ENCODE results near the gene TANC1.
"Not testable (repeated sequence)": the region's sequence is repeated elsewhere in the genome, so short reads cannot be mapped to it uniquely, and the experiment has no call there.

Gene TANC1

DNA sequence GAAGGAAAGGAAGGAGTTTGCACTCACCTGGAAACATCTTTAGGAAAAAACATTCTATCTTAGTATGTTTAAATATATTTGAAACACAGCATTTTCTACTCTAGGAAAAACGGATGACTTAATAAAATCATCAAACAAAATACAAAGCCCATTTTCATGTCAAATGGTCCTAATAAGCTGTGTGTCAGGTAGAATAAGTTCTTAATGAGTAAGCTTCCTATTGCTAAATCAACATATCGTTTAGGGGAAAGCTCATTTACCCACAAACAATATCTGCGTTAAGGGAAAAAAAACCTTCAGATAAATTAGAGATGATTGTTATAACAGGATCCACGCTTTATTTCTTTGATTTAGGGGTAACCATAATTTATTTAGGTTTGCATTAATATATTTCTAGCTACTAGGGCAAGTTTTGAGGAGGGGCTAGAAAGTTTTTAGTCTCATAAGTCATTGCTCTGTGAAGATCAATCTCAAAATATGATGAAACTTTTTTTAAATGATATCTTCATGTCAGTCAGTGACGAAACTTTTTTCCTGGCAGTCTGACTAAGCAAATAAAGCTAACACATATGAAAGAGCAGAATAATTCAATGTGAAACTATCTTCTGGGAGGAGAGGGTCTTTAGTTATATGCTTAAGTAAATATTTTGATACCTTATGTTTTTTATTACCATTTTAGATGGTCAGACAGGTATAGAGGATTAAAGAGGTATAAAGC lies 170.9 kb downstream of the TANC1 start:
- DNase-seq (ENCODE audit: low read depth in 2 of 2), result no peak

DNA sequence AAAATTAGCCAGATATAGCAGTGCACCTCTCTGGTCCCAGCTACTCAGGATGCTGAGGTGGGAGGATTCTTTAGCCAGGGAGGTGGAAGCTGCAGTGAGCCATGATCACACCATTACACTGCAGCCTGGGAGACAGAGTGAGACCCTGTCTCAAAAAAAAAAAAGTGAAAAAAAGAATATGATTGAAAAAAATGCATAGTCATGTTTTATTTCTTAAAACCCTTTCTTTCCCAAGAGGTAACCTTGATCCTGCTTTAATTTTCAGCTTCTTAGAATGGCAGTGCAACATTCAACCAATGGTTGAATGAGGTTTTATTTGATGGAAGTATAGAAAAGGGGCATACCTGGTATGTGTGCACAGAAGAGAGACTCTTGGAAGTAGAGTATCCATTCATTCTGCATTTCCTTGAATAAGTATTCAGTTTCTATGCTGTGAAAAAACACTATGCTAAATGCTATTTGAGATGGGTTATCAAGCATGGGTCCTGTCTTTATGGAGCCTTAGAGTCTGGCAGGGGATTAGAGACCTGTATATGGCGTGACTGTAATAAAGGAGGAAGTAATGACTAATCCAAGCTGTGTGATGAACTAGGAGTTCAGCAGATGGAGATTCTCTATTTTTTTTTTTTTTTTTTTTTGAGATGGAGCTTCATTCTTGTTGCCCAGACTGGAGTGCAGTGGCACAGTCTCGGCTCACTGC lies 171.8 kb downstream of the TANC1 start:
- no peak for DNase-seq (ENCODE audit: low read depth in 2 of 2)

DNA sequence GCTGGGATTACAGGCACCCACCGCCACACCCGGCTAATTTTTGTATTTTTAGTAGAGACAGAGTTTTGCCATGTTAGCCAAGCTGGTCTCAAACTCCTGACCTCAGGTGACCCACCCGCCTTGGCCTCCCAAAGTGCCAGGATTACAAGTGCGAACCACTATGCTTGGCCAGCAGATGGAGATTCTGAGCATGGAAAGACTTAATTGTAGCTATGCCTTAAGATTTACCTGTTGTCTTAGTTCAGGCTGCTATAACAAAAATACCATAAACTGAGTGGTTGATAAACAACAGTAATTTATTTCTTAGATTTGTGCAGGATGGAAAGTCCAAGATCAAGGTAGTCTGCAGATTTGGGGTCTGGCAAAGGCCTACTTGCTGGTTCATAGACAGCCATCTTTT lies 172.4 kb downstream of the TANC1 start:
- DNase-seq (ENCODE audit: low read depth in 2 of 2), result not testable (repeated sequence)

DNA sequence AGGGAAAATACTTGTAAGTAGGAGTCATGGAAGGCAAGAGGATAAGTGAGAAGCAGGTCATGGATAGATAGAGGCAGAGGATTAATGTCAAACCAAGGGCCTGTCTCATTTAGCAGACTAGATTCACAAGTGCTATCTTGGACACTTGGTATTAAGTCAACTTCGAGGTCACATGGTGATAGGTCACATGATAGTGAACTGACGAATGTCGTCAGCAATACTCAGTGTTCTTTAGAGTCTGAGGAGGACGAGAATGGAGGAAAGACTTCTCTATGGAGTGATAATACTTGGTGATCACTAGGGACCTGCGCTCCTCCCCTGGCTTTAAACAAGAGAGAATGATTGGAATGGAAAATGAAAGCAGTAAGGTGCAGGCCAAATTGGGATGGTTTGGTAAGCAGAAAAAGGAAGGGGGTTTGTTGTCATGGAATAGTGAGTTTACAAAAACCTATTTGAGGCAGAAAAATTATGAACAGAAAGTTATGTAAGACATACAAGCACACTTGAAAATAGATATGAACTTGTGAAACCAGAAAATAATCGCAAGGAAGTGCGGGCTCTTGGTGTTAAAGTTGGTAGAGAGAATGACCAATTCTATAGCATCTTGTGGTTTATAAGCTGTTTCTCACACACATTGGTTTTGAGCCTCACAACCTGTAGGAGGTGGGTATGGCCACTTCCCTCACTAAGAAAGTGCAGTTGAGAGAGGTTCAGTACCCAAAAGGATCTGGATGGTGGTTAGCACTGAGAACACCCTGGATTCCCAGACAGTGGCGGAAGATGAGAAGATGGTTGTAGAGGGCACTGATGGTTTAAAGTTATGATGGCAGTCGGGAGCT lies 176.6 kb downstream of the TANC1 start:
- no peak for DNase-seq (ENCODE audit: low read depth in 2 of 2)

DNA sequence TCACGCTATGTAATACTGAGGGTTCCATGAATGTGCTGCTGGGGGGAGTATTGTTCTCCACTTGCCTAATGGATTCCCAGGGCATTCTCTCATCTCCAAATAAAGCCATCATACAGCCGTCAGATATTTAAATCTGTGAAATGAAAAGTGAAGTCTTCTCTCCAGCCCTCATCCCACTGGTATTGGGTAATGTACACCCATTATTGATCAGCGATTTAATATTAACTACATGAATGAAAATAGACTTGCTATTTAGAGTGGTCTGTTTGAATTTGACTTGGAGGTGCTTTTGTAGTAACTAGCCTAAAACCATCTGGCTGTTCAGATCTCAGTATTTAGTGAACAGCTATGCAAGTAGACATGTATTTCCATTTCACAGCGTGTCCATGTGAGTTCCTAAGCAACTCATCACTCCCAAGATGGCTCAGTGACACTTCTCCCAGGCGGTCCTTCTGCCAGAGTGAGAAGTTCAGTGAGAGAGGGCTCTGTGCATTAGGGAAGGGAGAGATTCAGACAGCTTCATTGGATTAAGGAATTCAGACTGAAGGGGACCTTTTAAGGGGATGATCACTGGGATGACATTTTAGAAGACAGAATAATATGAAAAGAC lies 177.4 kb downstream of the TANC1 start:
- no peak for DNase-seq (ENCODE audit: low read depth in 2 of 2)

DNA sequence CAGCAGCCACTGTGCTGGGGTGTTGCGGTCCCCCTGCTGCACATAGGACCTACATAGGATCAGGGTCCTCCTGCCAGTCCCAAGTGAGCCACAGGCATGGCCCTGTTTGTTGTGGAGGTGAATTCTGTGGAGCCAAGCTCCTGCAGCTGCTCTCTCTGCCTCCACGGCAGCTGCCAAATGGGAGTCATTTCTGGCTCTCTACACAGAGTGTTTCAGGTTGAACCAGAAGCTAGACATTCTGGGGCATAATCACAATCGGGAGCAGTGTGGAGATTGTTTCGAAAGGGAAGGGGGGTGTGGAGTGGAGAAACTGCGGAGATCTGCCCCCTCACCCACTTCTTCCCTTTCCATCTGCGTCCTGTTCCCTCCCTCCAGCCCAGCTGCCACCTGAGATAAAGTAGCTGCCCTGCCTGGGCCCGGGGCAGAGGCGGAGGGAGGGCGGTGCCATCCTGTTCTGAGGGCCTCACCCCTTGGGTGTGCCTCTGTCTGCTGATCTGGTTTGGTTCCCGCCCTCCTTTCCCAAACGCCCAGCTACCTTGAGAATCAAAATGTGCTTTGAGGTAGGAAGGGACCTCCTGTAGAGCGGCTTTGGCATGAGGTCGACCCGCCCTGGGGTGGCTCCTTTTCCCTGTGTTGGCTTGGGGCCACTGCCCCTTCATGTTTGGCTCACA lies 178.7 kb downstream of the TANC1 start:
- no peak for DNase-seq (ENCODE audit: low read depth in 2 of 2)

DNA sequence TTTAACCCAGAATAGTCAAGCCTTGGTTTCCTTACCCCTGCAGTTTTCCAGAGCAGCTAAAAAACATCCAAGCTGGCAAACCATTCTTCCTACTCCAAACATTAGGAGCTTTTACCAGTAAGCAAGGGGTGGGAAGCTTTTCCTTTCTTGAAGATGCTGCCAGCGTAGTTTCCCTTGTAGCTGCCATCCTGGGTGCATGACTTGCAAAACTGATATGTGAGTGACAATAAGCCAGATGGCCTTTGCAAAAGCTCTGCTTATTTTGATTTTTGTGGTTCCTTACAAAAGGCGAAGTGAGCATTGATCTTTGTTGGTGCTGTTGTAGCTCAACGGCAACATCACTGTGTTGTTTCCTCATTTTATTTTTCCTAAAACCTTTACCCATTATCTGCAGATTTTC lies 179.2 kb downstream of the TANC1 start:
- DNase-seq (ENCODE audit: low read depth in 2 of 2), result no peak

DNA sequence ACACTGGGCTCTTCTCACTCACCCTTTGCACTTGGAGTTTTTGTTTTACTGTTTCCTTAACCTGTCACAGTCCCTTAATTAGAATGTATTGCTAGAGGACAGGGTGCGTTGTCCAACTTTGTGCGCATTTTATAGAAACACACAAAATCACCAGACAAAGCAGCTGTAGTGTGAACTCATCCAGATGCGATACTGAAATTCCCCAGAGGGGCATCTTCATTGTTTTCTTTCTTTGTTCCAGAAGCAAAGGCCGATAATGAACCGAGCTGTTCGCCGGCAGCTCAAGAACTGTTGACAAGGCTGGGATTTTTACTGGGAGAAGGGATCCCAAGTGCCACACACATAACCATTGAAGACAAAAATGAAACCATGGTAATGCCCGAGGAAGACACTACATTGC lies 180.5 kb downstream of the TANC1 start:
- DNase-seq (ENCODE audit: low read depth in 2 of 2), result no peak

DNA sequence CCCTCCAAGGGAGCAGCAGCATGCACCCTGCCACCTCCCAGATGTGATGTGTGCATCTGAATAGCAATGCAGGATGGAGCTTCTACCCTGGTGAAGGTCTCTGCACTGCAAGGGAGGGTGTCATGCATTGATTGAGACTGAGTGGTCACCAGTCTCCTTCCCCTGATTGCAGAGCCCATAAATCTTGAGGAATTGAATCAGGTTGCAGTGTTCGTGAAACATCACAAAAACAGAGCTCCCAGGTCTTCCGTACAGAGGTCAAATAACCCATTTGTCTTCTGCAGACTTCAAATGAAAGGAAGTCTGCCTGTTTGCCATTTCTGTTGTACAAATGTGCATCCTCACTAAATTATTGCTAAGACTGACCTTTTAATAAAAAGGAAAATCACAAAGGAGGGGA lies 181.3 kb downstream of the TANC1 start:
- DNase-seq (ENCODE audit: low read depth in 2 of 2), result no peak

DNA sequence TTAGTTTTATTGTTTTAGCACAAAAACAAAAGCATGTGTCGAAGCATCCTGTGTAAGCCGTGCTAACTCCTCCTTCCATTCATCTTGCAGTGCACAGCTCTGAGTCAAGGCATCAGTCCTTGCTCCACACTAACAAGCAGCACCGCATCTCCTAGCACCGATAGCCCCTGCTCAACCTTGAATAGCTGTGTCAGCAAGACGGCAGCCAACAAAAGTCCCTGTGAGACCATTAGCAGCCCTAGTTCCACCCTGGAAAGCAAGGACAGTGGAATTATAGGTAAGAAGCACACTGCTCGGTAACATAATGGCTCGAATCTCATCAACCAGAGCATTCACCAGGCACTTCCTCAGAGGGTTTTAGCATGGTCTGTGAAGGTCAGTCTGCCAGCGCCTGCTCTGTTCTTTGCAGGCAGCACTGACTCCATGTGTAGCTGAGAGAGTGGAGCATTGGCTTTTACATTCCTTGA lies 181.9 kb downstream of the TANC1 start:
- no peak for DNase-seq (ENCODE audit: low read depth in 2 of 2)

DNA sequence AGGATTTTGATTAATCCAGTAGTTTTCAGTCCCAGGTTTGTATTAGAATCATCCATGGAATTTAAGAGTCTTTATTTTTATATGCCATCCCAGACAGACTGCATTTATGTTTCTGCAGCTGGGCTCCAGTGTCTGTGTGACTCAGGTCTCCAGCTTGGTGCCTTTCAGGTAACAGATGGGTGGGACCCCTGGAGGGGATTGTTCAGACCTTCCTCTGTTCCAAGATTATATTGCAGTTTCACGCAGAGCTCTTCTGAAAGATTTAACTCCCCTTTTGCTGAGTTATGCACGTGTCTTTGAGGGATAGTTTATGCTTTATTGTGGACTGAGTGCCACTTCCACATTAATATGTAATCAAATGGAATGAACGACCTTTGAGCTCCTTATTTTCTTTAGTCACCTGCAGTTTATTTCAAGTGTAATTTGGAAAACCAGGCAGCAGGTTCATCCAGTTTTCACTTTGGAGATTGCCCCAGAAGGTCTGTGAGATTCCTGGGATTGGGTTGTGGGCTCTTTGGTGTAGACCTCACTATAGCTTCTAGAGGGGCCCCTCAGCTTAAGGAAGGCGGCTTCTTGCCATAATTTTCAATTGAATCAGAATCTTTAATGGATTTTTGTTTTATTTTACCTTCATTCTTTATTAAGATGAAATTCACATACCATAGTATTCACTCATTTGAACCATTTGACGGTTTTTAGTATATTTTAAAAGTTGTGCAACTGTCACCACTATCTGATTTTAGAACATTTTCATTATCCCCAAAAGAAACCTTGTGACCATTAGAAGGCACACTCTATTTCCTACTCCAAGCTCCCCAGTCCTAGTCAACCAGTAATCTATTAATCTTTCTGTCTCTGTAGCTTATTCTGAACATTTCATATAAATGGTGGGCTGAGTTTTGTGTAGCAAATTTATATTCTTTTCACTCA lies 183.0 kb downstream of the TANC1 start:
- no peak for DNase-seq (ENCODE audit: low read depth in 2 of 2)

DNA sequence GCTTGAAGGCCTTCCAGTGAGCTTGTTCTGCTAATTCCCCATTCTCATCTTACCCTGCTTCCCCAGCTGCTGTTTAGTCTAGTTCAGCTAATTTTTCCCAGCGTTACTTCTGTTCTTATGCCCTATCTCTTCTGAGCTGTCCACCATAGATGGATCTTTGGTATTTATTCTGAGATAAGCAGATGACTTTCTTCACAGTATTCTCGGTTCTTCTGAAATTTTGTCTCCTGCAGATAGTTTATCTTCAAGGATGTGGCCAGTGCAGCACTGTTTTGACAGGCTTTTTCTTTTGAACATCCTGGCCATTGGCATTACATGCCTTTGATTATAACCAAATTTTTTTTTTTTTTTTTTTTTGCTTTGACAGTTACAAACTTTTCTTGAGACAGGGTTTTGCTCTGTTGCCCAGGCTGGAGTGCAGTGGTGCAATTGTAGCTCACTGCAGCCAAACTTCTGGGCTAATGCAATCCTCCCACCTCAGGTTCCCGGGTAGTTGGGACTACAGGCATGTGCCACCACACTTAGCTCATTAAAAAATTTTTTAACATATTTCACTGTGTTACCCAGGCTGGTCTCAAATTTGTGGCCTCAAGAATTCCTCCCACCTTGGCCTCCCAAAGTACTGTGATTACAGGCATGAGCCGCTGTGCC lies 183.8 kb downstream of the TANC1 start:
- no peak for DNase-seq (ENCODE audit: low read depth in 2 of 2)

DNA sequence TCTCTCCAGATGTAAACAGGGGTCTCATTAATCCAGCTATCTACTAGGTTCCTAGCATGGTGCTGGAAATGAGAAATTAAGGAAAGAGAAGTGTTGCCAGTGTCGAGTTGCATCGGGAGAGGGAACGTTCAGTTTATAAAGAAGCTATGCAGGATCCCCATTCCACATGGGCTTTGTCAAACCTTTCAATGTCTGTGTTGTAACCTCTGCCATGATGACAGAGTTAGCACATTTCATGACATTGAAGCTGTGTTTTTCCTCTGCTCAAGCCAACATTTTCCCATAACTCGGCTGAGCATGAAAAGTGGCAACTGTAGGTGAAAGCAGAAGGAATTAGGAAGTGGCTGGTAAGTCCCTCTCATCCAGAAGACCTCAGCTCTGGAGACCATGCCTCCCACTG lies 184.6 kb downstream of the TANC1 start:
- no peak for DNase-seq (ENCODE audit: low read depth in 2 of 2)

DNA sequence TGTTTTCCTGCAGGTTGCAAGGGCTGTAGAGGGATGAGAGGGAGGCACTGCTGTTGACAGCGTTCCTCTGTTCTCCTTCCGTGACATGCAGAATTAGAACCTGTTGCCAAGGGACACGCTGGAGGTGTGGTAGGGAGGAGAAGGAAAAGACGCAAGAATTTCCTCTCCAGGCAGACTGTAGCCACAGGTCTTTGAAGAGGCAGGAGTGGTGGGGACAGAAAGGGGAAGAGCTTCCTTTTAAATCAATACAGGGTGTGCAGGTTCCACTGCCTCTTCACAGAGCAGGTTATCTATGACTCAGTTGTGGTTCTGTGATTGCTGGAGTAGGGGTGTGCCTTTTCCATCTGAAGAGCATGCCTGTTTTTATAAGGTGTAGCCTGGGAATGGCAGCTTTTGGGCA lies 185.0 kb downstream of the TANC1 start:
- no peak for DNase-seq (ENCODE audit: low read depth in 2 of 2)

DNA sequence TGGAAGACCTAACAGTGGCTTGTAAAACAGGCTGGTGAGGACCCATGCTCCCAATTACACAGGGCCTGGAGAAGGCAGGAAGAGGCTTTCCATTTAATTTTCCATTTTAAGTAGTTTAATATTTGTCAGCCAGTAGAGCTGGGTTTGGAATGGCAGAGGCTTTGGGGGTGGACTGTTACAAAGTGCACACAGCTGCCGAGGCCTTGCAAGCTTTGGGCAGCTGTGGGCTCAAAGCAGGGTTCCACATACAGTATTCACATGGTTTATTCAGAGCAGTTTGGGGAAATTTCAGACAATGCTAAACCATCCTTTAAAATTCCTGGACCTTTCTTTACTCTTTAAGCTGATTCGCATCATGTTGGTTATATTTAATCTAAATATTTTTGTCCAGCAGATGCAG lies 185.5 kb downstream of the TANC1 start:
- no peak for DNase-seq (ENCODE audit: low read depth in 2 of 2)

DNA sequence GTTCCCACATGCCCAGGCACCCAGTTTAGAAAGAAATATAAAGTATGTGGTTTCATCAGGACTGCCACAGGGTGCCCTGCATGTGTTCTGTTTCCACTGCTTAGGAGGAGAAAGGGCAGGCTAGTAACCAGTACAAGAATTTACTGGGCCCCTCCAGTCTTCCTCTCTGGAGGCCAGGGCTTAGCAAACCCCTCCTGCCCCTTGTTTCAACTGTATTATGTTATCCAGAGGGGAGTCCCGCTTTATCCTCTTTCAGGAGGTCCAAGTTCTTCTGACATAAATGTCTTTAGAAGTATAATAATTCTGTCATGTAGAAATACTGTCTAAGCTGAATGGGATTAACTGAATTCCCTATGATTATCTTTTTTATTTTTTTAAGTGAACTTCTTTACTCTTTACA lies 185.9 kb downstream of the TANC1 start:
- DNase-seq (ENCODE audit: low read depth in 2 of 2), result no peak

DNA sequence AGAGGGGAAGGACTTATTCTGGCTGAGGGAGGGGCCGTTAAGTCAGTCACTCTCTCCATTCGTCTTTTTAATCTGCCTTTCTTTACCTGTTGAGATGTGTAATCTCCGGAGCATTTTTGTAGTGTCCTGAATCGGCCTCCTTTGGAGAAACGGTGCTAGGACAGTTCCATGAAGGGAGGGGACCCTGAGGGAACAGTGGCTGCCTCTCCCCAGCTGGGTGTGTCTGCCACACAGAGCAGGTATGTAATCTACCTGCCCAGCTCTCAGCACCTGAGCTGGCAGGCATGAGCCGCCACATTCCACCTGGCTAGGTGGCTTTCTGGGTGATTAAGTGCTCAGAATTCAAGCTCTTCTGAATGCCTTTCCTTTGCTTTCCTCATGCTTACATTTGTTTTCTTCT lies 186.9 kb downstream of the TANC1 start:
- DNase-seq (ENCODE audit: low read depth in 2 of 2), result no peak

DNA sequence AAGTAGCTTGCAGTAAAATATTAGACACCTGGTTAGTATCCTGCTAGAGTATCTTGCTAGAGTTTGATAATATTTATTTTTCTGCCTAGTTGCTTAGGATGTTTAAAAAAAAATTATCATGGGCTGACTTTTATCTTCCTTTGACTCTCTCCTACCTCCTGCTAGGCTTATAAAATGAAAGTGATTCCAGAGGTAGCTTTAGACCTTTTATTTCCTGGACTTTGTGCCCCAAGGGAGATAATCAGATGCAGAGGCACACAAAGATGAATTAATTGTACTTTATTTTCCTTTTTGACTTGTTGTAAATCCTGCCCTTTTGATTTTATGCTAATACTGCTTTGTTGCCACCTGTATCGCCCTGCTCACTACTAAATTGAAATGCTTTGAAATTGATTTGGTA lies 187.4 kb downstream of the TANC1 start:
- no peak for DNase-seq (ENCODE audit: low read depth in 2 of 2)

DNA sequence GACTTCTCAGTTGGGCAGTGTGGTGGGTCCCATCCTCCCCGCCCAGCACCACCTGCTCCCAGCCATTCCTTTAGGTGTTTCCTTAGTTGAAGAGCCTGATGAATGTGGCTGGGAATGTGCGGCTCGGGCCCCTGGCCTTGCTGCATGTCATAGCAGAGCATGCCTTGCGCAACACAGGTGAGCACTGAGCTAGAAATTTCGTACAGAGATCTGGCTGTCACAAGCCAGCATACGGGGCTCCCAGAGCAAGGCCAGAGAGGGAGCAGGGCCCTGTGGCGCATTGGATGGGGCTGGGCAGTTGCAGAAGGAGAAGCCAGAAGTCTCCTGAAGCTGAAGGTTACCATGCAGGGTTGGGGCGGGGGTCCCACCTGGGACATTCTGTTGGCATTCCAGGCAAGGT lies 188.4 kb downstream of the TANC1 start:
- DNase-seq (ENCODE audit: low read depth in 2 of 2), result no peak

All from stimulated activated CD4-positive, alpha-beta T cell treated with anti-CD3 and anti-CD28 coated beads, Interleukin-15, amount 100 ng/mL, for 48 hours (primary cell).